Measurements from ENCODE around the gene RFX7.
"Not testable (repeated sequence)": the region's sequence is repeated elsewhere in the genome, so short reads cannot be mapped to it uniquely, and the experiment has no call there.

RFX7 gene

DNA sequence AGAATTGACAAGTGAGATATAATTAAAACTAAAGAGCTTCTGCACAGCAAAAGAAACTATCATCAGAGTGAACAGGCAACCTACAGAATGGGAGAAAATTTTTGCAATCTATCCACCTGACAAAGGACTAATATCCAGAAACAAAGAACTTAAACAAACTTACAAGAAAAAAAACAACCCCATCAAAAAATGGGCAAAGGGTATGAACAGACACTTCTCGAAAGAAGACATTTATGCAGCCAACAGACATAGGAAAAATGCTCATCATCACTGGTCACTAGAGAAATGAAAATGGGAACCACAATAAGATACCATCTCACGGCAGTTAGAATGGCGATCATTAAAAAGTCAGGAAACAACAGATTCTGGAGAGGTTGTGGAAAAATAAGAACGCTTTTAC is 88.9 kb downstream of the RFX7 start:
- H4K8ac ChIP-seq (ENCODE audit: low read depth, low read length); H2BK5ac ChIP-seq (ENCODE audit: low read length); H3K9ac ChIP-seq (ENCODE audit: low read depth, low read length, poor library complexity); H2BK120ac ChIP-seq (ENCODE audit: low read depth, low read length); H2AFZ ChIP-seq (ENCODE audit: low read length); H3K4me1 ChIP-seq (ENCODE audit: control insufficient read depth in 2 of 2, insufficient read depth in 1 of 2, low read depth in 1 of 2, low read length in 2 of 2); H3K4me3 ChIP-seq (ENCODE audit: low read length in 2 of 2); H3K4ac ChIP-seq (ENCODE audit: low read length); DNase-seq (ENCODE audit: low spot score); H3K4me2 ChIP-seq (ENCODE audit: insufficient read depth, low read length, poor library complexity, severe bottlenecking); H3K14ac ChIP-seq (ENCODE audit: low read length); H3K27ac ChIP-seq (replicated peaks; ENCODE audit: low read length); H3K27me3 ChIP-seq (ENCODE audit: control insufficient read depth in 3 of 3, insufficient read depth in 3 of 3, low read depth in 1 of 3, low read length in 3 of 3); H2AK5ac ChIP-seq (ENCODE audit: low read depth, low read length); H3K79me1 ChIP-seq (ENCODE audit: low read depth, low read length); H2BK12ac ChIP-seq (ENCODE audit: low read length); H3K23ac ChIP-seq (ENCODE audit: low read depth, low read length, poor library complexity); H2BK15ac ChIP-seq (ENCODE audit: low read length); H4K91ac ChIP-seq (ENCODE audit: low read depth, low read length, poor library complexity); H3K18ac ChIP-seq (ENCODE audit: low read length): not testable (repeated sequence)
- H3K36me3 ChIP-seq (replicated peaks in 1 of 2; ENCODE audit: control insufficient read depth in 2 of 2, insufficient read depth in 2 of 2, low read length in 2 of 2) = peaks cover 2 to 20% of the 10 kb centered on the region in 2 donors
- peaks cover 0 to 20% of the 10 kb centered on the region in 2 donors for H3K9me3 ChIP-seq (replicated peaks in 1 of 2; ENCODE audit: control insufficient read depth in 2 of 2, insufficient read depth in 1 of 2, low read depth in 1 of 2, low read length in 2 of 2)
- no CpG with 5 or more reads among the region's 4 CpGs for WGBS, 2 donors (ENCODE audit: extremely low coverage in 2 of 2, insufficient read length in 2 of 2, insufficient replicate concordance in 1 of 2)

DNA sequence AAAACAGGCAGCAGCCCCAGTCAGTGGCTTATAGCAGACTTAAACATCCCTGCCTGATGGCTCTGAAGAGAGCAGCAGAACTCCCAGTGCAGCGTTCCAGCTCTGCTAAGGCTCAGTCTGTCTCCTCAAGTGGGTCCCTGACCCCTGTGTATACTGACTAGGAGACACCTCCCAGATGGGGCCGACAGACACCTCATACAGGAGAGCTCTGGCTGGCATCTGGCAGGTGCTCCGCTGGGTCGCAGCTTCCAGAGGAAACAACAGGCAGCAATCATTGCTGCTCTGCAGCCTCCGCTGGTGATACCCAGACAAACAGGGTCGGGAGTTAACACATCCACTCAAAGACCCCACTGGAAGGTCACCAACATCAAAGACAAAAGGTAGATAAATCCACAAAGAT is 93.5 kb downstream of the RFX7 start:
- peaks cover 4% of the 10 kb centered on the region for H3K79me1 ChIP-seq (ENCODE audit: low read depth, low read length)
- no peaks in the 10 kb centered on the region for H3K4me1 ChIP-seq (ENCODE audit: control insufficient read depth in 2 of 2, insufficient read depth in 1 of 2, low read depth in 1 of 2, low read length in 2 of 2)
- no peak overlapping the region for H4K91ac ChIP-seq (ENCODE audit: low read depth, low read length, poor library complexity)
- H4K8ac ChIP-seq (ENCODE audit: low read depth, low read length) = no peak overlapping the region
- no peak overlapping the region for H3K4me2 ChIP-seq (ENCODE audit: insufficient read depth, low read length, poor library complexity, severe bottlenecking)
- H2AK5ac ChIP-seq (ENCODE audit: low read depth, low read length) = no peak overlapping the region
- no peak overlapping the region for H2BK12ac ChIP-seq (ENCODE audit: low read length)
- no peak overlapping the region for H3K27ac ChIP-seq (replicated peaks; ENCODE audit: low read length)
- no peak overlapping the region for H2BK15ac ChIP-seq (ENCODE audit: low read length)
- no peak overlapping the region for H2AFZ ChIP-seq (ENCODE audit: low read length)
- no peak for DNase-seq (ENCODE audit: low spot score)
- H3K9ac ChIP-seq (ENCODE audit: low read depth, low read length, poor library complexity) = no peak overlapping the region
- H2BK120ac ChIP-seq (ENCODE audit: low read depth, low read length) = no peak overlapping the region
- H3K4me3 ChIP-seq (ENCODE audit: low read length in 2 of 2) = no peak overlapping the region
- no peak overlapping the region for H3K18ac ChIP-seq (ENCODE audit: low read length)
- no peaks in the 10 kb centered on the region for H3K27me3 ChIP-seq (ENCODE audit: control insufficient read depth in 3 of 3, insufficient read depth in 3 of 3, low read depth in 1 of 3, low read length in 3 of 3)
- H3K4ac ChIP-seq (ENCODE audit: low read length) = no peak overlapping the region
- no peak overlapping the region for H3K14ac ChIP-seq (ENCODE audit: low read length)
- no peak overlapping the region for H3K23ac ChIP-seq (ENCODE audit: low read depth, low read length, poor library complexity)
- H3K9me3 ChIP-seq (replicated peaks in 1 of 2; ENCODE audit: control insufficient read depth in 2 of 2, insufficient read depth in 1 of 2, low read depth in 1 of 2, low read length in 2 of 2) = peaks cover 0 to 26% of the 10 kb centered on the region in 2 donors
- no peak overlapping the region for H2BK5ac ChIP-seq (ENCODE audit: low read length)
- H3K36me3 ChIP-seq (replicated peaks in 1 of 2; ENCODE audit: control insufficient read depth in 2 of 2, insufficient read depth in 2 of 2, low read length in 2 of 2) = peaks cover 0 to 16% of the 10 kb centered on the region in 2 donors
- no CpG with 5 or more reads among the region's 6 CpGs for WGBS, 2 donors (ENCODE audit: extremely low coverage in 2 of 2, insufficient read length in 2 of 2, insufficient replicate concordance in 1 of 2)

DNA sequence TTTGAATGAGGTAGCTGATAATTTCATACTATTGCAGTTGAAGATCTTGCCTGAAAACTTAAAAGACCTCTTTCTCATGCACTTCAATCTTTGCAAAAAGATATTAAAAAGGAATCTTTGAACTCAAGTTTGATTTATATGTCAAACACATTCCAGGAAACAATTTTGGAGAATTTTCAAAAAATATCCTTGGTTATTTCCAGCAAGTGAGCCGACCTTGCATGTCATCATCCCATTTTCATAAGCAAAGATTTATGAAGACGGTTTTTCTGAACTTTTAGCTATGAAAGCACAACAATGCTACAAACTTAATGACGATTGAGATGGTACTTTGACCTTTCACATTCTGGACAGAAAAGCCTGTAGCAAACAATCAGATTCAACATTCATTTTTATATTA is 95.6 kb downstream of the RFX7 start:
- H3K27me3 ChIP-seq (ENCODE audit: control insufficient read depth in 3 of 3, insufficient read depth in 3 of 3, low read depth in 1 of 3, low read length in 3 of 3) = no peaks in the 10 kb centered on the region
- H3K4me2 ChIP-seq (ENCODE audit: insufficient read depth, low read length, poor library complexity, severe bottlenecking) = no peak overlapping the region
- H3K9me3 ChIP-seq (replicated peaks in 1 of 2; ENCODE audit: control insufficient read depth in 2 of 2, insufficient read depth in 1 of 2, low read depth in 1 of 2, low read length in 2 of 2) = peaks cover 0 to 26% of the 10 kb centered on the region in 2 donors
- H2BK5ac ChIP-seq (ENCODE audit: low read length) = no peak overlapping the region
- H3K36me3 ChIP-seq (replicated peaks in 1 of 2; ENCODE audit: control insufficient read depth in 2 of 2, insufficient read depth in 2 of 2, low read length in 2 of 2) = peaks cover 0 to 31% of the 10 kb centered on the region in 2 donors
- WGBS, 2 donors (ENCODE audit: extremely low coverage in 2 of 2, insufficient read length in 2 of 2, insufficient replicate concordance in 1 of 2) = no CpG with 5 or more reads among the region's 3 CpGs
- H4K91ac ChIP-seq (ENCODE audit: low read depth, low read length, poor library complexity) = no peak overlapping the region
- no peak overlapping the region for H2AK5ac ChIP-seq (ENCODE audit: low read depth, low read length)
- no peak overlapping the region for H2BK120ac ChIP-seq (ENCODE audit: low read depth, low read length)
- no peak overlapping the region for H3K23ac ChIP-seq (ENCODE audit: low read depth, low read length, poor library complexity)
- no peak overlapping the region for H3K9ac ChIP-seq (ENCODE audit: low read depth, low read length, poor library complexity)
- peaks cover 4% of the 10 kb centered on the region for H3K79me1 ChIP-seq (ENCODE audit: low read depth, low read length)
- no peak overlapping the region for H3K18ac ChIP-seq (ENCODE audit: low read length)
- H3K4me1 ChIP-seq (ENCODE audit: control insufficient read depth in 2 of 2, insufficient read depth in 1 of 2, low read depth in 1 of 2, low read length in 2 of 2) = no peaks in the 10 kb centered on the region
- no peak overlapping the region for H3K4ac ChIP-seq (ENCODE audit: low read length)
- DNase-seq (ENCODE audit: low spot score) = no peak
- H3K14ac ChIP-seq (ENCODE audit: low read length) = no peak overlapping the region
- H2BK12ac ChIP-seq (ENCODE audit: low read length) = no peak overlapping the region
- H2AFZ ChIP-seq (ENCODE audit: low read length) = no peak overlapping the region
- H3K27ac ChIP-seq (replicated peaks; ENCODE audit: low read length) = no peak overlapping the region
- H2BK15ac ChIP-seq (ENCODE audit: low read length) = no peak overlapping the region
- H4K8ac ChIP-seq (ENCODE audit: low read depth, low read length) = no peak overlapping the region
- H3K4me3 ChIP-seq (ENCODE audit: low read length in 2 of 2) = no peak overlapping the region

DNA sequence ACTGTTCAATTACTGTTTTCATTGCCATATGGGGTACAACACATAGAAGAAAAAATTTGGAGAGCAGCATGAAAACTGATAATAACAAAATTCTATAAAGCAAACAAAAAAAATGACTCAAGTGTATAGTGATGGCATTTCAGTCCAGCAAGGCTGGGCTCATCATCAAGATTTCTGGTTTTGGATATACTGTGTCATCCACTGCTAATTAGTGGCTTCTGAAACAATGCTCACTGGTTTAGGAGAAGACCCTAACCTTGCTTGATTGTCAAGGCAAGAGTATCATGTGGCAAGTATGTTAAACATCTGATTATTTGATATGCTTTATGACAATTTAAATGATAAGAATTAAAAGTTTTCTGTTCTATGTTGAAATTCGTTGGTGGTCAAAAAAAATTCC is 96.9 kb downstream of the RFX7 start:
- Histone ChIP-seq H3K23ac (ENCODE audit: low read depth, low read length, poor library complexity) (no peak overlapping the region), H3K18ac (ENCODE audit: low read length) (no peak overlapping the region), H3K4me1 (ENCODE audit: control insufficient read depth in 2 of 2, insufficient read depth in 1 of 2, low read depth in 1 of 2, low read length in 2 of 2) (no peaks in the 10 kb centered on the region), H2BK5ac (ENCODE audit: low read length) (no peak overlapping the region), H3K14ac (ENCODE audit: low read length) (no peak overlapping the region), H3K27me3 (ENCODE audit: control insufficient read depth in 3 of 3, insufficient read depth in 3 of 3, low read depth in 1 of 3, low read length in 3 of 3) (no peaks in the 10 kb centered on the region), H4K8ac (ENCODE audit: low read depth, low read length) (no peak overlapping the region), H3K36me3 (replicated peaks in 1 of 2; ENCODE audit: control insufficient read depth in 2 of 2, insufficient read depth in 2 of 2, low read length in 2 of 2) (peaks cover 2 to 44% of the 10 kb centered on the region in 2 donors), H2BK120ac (ENCODE audit: low read depth, low read length) (no peak overlapping the region), H3K27ac (replicated peaks; ENCODE audit: low read length) (no peak overlapping the region), H2BK12ac (ENCODE audit: low read length) (no peak overlapping the region), H2BK15ac (ENCODE audit: low read length) (no peak overlapping the region), H3K9me3 (replicated peaks in 1 of 2; ENCODE audit: control insufficient read depth in 2 of 2, insufficient read depth in 1 of 2, low read depth in 1 of 2, low read length in 2 of 2) (peaks cover 1 to 34% of the 10 kb centered on the region in 2 donors), H2AK5ac (ENCODE audit: low read depth, low read length) (no peak overlapping the region), H3K9ac (ENCODE audit: low read depth, low read length, poor library complexity) (no peak overlapping the region), H3K4me2 (ENCODE audit: insufficient read depth, low read length, poor library complexity, severe bottlenecking) (no peak overlapping the region), H3K4ac (ENCODE audit: low read length) (no peak overlapping the region), H4K91ac (ENCODE audit: low read depth, low read length, poor library complexity) (no peak overlapping the region), H3K79me1 (ENCODE audit: low read depth, low read length) (peaks cover 4% of the 10 kb centered on the region), H3K4me3 (ENCODE audit: low read length in 2 of 2) (no peak overlapping the region), H2AFZ (ENCODE audit: low read length) (no peak overlapping the region)
- no peak for DNase-seq (ENCODE audit: low spot score)
- no CpG with 5 or more reads among the region's 1 CpG for WGBS, 2 donors (ENCODE audit: extremely low coverage in 2 of 2, insufficient read length in 2 of 2, insufficient replicate concordance in 1 of 2)
